Measurements from ENCODE around the gene LRRN4CL.
"Not testable (repeated sequence)": the region's sequence is repeated elsewhere in the genome, so short reads cannot be mapped to it uniquely, and the experiment has no call there.

Gene LRRN4CL

GRCh38 chr11:62675415-62675814 lies 13.9 kb downstream of the LRRN4CL start:
- not testable (repeated sequence) for DNase-seq

- no peak for DNase-seq
Observed at GRCh38 chr11:62673196-62673525, 16.2 kb downstream of the LRRN4CL start.

GRCh38 chr11:62671608-62672389 lies 17.5 kb downstream of the LRRN4CL start, which contains the start of the genes LBHD1 and UQCC3:
LBHD1 (minus strand) TSS chr11:62672267; CDS start chr11:62670031, 2,236 bp downstream.
UQCC3 (plus strand) TSS chr11:62671673; CDS start chr11:62671746, 73 bp downstream.
- peak; percentile 55 for DNase-seq

GRCh38 chr11:62671236-62671607 lies 18.1 kb downstream of the LRRN4CL start:
- DNase-seq, result no peak

- no peak for DNase-seq
Observed at GRCh38 chr11:62669420-62670161, 19.7 kb downstream of the LRRN4CL start.

GRCh38 chr11:62667460-62667859 lies 21.9 kb downstream of the LRRN4CL start:
- no peak for DNase-seq

GRCh38 chr11:62666259-62666926 lies 22.9 kb downstream of the LRRN4CL start:
- no peak for DNase-seq

GRCh38 chr11:62665599-62666258 lies 23.6 kb downstream of the LRRN4CL start:
- peak; percentile 52 for DNase-seq

GRCh38 chr11:62665075-62665598 lies 24.2 kb downstream of the LRRN4CL start, which contains the start of the genes C11orf98 and CSKMT:
C11orf98 (minus strand) TSS chr11:62665210; CDS start chr11:62665169, 41 bp downstream.
CSKMT (plus strand) TSS chr11:62665312; CDS start chr11:62665880, 568 bp downstream.
- peak; percentile 93 for DNase-seq

GRCh38 chr11:62664405-62665074 lies 24.8 kb downstream of the LRRN4CL start:
- DNase-seq, result peak; percentile 37

GRCh38 chr11:62656796-62657429 lies 32.4 kb downstream of the LRRN4CL start:
- no peak for DNase-seq

GRCh38 chr11:62654297-62654696 lies 35.0 kb downstream of the LRRN4CL start:
- DNase-seq, result no peak

GRCh38 chr11:62652161-62653006 lies 36.9 kb downstream of the LRRN4CL start:
- DNase-seq, result peak; percentile 56

GRCh38 chr11:62650283-62650682 lies 39.0 kb downstream of the LRRN4CL start:
- DNase-seq, result not testable (repeated sequence)

GRCh38 chr11:62649486-62649885 lies 39.8 kb downstream of the LRRN4CL start:
- DNase-seq, result no peak

- no peak for DNase-seq
Observed at GRCh38 chr11:62648967-62649364, 40.4 kb downstream of the LRRN4CL start.

- no peak for DNase-seq
Observed at GRCh38 chr11:62648185-62648966, 41.0 kb downstream of the LRRN4CL start.

- no peak for DNase-seq
Observed at GRCh38 chr11:62647609-62648005, 41.7 kb downstream of the LRRN4CL start.

- DNase-seq, result no peak
Observed at GRCh38 chr11:62646825-62647608, 42.3 kb downstream of the LRRN4CL start.
